NCI-H69 (cell line): ENCODE measurements around the gene XRCC4.

Source experiments
- DNase-seq: peaks from one replicate; lab custom pipeline; 2025; lab: John Stamatoyannopoulos, UW

The XRCC4 gene

DNA sequence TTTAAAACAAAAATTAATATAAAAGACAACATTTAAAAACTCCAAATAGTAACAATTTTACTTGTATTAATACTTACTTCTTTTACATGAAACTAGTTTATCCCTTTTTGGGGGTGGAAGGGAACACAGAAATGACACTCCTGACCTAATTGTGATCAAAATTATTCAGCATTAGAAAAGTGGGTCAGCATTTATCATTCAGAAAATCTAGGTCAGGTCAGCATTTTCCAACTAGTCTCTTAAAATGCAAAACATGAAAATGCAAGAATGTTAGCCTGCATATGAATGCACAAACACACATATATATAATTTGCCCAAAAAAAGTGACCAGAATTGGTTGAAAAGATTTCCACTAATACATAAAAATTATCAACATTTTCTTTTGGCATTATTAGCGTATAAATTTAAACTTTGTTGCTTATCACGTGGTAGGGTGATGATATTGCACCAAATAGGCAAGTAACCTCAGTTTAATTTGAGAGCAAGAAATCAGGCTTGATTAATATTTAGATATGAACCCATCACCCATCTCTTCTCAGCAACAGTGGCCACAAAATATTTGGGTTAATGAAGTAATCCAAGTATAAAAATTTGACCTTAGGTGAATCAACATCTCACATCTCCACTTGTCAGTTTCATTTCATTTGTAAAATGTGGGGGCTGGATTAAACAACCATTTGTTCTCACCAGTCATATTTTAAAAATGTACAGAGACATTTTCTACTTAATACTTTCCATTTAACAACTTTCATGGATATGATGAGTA is 5.9 kb upstream of the XRCC4 start:
- no peak for DNase-seq

- no peak for DNase-seq
These were observed 4.4 kb upstream of the XRCC4 start for GRCh38 chr5:83072966-83073365.

GRCh38 chr5:83077662-83078261 is 415 bp downstream of the XRCC4 start:
- peak; percentile 63 for DNase-seq

DNA sequence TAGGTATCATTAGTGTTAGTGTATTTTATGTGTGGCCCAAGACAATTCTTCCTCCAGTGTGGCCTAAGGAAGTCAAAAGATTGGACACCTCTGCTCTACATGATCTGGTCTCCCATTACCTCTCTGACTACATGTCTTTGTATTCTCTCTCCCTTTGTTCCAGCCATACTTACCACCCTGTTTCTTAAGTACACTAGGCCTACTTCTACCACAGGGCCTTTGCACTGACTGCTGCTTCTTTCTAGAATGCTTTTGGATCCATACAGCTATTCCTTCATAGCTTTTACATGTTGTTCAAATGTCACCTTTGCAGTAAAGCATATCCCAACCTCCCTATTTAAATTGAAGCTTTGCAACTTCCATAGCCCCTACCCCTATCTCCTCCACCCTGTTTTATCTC is 5.4 kb downstream of the XRCC4 start:
- DNase-seq, result no peak

GRCh38 chr5:83084336-83084735 is 7.0 kb downstream of the XRCC4 start:
- DNase-seq, result no peak

DNA sequence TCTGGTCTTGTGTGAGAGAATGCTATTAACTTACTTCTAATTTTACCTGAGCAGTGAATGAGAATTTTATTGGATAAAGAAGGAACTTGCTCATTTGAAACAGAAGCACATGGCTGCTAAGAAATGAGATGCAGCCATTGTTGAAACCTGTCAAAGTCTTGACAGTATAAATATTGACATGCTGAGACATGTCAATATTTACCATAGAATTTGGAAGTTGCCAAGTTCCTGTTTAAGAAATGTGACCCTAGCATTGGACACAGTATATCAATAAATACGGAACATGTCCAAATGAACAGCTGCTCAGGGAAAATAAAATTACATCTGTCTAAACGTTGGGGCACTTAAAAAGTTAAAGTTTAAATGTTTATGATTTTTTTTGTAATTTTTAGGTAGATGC is 7.8 kb downstream of the XRCC4 start:
- peak; percentile 82 for DNase-seq

GRCh38 chr5:83090169-83090568 is 12.8 kb downstream of the XRCC4 start:
- no peak for DNase-seq

DNA sequence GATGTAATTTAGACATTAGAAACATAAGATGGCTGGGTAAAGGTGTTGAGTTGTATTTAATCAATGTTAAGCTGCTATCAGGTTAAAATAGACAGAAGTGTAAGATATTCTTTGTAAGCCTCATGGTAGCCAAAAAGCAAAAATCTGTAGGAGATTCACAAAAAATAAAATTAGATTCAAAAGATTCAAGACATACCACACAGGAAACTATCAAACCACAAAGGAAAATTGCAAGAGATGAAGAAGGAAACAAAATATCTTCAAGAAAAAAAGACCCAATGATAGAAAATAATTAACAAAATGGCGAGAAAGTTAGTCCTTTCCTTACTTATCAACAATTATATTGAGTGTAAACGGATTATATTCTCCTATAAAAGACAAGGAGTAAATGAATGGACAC is 15.3 kb downstream of the XRCC4 start:
- DNase-seq, result no peak

DNA sequence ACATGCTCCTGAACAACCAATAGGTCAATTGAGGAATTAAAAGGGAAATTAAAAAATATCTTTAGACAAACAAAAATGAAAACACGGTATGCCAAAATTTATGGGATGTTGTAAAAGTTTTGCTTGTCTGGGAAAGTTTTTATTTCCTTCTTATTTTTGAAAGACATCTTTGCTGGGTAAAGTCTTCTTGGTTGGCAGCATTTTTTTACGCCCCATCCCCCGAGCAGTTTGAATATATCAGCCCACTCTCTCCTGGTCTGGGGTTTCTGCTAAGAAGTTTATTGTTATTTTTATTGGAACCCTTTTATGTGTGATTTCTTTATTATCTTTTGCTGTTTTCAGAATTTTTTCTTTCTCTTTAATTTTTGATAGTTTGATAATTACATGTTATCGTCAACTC is 16.3 kb downstream of the XRCC4 start:
- DNase-seq, result no peak

DNA sequence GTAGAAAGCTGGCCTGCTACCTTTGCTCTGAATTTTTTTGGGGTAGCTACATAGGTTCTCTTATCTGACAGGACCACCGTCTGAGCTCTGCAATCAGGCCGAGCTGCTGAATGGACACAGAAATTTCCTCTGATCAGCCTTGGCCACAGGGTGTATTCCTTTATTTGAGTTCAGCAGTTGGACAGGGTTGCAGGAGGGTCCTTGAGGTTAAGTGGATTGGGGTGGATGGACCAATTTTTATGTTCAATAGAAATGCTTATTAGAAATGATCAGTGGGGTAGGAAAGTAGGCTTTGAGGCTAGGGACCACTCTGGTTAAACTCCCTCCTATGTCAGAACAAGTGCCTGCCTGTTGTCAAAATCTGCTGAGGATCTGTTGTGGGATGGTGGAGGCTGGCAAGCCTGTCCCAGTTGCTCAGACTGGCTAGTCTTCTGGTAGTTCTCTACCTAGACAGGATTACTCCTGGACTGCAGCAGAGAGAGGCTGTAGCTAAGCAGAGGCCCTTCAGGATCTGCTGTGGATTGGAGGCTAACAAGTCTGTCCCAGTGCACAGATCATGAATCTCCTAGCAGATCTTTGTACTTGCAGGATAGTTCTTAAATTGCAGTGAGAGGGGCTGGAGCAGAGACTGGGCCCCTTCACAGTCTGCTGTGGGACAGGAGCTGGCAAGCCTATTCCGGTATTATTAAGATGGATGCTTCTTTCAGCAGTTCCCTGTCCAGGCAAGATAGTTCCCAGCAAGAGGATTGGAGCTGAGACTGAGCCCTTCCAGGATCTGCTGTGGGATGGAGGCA is 18.0 kb downstream of the XRCC4 start:
- no peak for DNase-seq

DNA sequence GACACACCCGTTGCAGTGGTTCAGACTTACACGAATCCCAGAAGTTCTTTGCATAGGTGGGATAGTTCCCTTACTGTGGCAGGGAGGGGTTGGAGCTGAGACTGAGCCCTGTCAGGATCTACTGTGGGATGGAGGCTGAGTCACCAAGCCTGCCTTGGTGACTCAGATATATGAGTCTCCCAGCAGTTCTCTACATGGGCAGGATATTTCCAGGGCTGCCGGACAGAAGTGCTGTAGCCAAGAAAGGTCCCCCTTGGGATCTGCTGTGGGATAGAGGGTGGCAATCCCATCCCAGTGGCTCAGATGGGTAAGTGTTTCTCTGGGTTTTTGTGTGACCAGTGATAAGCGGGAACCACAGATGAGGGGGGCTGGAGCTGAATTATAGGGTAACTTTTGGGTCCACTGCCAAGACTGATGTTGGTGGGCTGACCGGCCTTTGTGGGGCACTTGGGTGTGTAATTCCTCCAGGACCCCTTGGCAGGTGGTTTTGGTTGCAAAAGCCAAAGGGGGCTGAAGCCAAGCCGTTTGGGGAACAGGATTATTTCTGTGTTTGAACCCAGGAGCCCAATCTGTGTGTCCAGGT is 18.7 kb downstream of the XRCC4 start:
- no peak for DNase-seq

DNA sequence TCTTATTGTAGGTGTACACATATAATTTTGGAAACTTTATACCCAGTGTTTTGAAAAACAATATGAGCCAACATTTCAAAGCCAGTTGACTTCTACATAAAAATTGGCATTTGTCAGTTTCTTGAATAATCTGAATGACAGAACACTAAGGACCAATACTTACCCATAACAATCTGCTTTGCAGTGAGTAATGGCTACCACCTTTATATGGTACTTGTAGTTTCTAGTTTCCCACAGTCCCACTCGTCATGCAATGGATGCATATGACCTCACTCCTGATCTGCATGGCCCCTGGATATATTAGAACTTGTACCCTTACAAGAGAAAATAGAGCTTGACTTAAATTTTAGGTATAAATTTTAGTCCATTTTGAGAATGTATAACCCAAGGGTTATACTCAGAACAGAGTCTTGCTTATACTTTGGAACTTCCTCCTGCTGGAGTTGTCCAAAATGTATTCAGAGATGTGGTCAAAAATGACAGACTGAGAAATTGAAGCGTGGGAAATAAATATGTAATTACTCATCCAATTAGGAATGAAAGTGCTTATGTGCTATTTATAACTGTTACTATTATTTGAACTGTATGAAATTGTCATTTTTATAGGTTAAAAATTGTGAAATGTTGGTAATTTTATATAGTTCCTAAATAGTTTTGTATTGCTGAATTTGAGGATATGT is 19.5 kb downstream of the XRCC4 start:
- DNase-seq, result no peak

GRCh38 chr5:83097689-83098231 is 20.4 kb downstream of the XRCC4 start:
- DNase-seq, result no peak

- DNase-seq, result peak; percentile 70
These were observed 21.7 kb downstream of the XRCC4 start for GRCh38 chr5:83099001-83099400.

DNA sequence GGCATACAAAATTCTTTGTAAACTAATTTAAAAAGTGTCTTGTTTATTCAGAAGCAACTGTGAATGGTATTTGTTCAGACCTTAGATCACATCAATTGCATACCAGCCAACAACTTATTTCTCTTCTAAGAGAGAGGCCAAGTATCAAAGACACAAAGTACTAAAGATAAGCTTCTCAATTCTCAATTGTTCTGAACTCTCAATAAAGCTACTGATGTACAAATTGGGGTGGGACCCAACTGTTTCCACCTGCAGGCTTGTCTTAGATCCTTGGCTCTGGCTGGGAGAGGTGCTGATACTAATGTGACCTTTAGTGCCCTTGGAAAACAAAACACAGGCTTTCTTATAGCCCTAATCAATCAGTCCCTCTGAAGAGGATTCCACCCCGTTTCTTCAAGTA is 22.1 kb downstream of the XRCC4 start:
- no peak for DNase-seq

DNA sequence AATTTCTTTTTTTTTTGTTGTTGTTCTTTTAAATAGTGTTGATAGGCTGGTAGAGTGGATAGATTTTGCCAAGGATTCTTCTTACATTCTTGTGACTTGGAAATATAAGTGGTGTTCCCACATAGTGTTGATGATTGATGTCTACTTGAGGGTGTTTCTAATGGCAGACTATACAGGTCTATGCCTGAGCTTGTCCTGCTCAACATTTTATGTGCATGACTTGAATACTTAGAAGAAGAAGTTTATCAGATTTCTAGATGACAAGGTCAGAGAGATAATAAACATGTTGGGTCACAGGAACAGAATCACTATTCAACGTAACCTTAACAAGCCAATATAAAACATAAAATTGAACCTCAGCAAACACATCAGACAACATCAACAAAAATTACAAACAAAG is 24.2 kb downstream of the XRCC4 start:
- DNase-seq, result no peak

DNA sequence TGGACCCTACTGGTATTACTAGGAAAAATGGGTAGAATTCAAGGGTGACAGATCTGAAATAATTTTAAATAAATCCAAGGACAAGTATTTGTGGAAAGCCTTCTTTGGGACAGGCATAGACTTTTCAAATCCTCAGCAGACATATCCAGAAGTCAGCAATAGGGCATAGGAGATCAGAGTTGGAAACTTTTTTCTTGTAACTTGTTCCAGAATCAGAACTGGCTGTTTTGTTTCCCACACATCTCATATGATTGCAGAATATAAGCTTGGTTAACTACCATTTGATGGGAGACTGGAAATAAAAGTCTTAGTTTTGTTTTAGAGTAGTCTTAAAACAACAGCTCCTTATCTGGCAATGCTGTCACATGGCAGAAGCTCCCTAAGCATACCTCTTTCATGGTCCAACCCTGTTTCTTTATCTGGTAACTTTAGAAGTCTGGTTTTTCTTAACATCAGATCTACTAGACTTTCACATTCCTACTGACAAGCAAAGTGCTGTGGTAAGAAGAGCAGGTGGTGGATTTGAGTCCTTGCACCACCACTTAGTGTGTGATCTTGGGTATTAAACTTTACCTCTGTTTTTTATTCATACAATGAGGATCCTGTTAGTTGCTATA is 25.1 kb downstream of the XRCC4 start:
- no peak for DNase-seq

- DNase-seq, result no peak
These were observed 26.7 kb downstream of the XRCC4 start for GRCh38 chr5:83104021-83104420.

DNA sequence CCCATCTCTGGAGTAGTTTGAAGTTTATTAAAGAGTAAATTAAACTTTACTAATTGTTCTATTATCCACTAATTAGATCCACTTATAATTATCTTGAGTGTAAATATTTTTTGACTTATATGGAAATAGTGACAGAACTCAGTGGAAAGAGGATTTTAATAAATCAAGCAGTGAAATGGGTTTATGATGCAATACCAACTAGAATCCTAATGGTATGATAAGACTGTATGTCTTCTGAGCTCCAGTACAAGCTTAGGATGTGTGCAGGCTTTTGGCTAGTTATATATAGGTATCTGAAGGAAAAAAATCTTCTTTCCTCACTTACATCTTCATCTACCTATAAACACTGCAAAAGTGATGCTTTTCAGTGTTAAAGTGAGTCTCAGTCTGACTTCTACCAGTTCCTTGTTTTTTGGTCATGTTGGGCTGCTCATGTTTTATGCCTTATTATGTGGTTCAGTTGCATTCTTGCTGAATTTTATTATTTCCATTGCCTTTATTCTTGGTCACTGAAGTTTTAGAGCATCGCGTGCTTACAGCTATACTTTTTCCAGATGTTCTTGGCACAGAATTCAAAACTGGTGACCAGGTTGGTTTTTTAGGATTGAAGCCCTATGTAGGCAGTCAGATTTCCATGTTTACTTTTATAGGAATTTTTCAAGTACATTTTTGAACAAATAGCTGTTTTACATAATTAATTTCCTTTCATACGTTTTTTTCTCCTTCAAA is 30.5 kb downstream of the XRCC4 start:
- no peak for DNase-seq

- DNase-seq, result no peak
These were observed 32.0 kb downstream of the XRCC4 start for GRCh38 chr5:83109380-83109779.

DNA sequence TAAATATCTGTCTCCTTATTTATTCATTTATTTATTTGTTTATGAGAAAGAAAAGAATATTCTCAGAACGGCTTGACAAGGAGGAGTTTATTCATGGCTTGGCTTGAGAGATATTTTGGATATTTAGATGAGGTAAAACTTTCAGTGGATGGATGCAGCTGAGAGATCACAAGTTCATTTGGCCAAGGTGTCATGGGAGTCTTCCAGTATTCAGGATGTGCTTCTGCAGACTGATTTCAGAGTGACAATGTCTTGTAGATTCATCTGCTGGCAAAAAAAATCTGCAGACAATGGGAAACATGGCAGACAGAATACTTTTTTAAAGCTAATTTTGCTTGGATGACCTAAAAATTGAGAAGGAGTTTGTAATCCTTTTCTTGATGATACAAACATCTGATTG is 38.5 kb downstream of the XRCC4 start:
- no peak for DNase-seq
